Heart left ventricle (tissue), 16 donors: ENCODE measurements around the gene LSM12. TPM values are rescaled to one million over a fixed set of nuclear protein-coding genes. Genes with fewer than 3 reads are reported as not detected.
A peak's percentile ranks its signal among the peaks of the same experiment; 100 is the strongest.

Source experiments
- ATAC-seq, 4 donors: fragments of 200-7000 bp; cut with Tn5 transposase; one replicate each; pipeline ENCODE4 v1.9.1; 2020 to 2022; ENCODE audit warnings: moderate library complexity in 4 of 4, mild to moderate bottlenecking in 3 of 4, moderate number of reproducible peaks in 1 of 4
- DNase-seq, 5 donors: peaks; one replicate each; pipeline ENCODE4 v3.0.0-alpha.2; 2020
- H3K27ac ChIP-seq, 12 donors: fragments of 200-600 bp; sonication (generic) in 4 of 12; one replicate each; pipeline versions ENCODE4 v1.5.0 to v1.8.0; 2016 to 2022; ENCODE audit warnings: mild to moderate bottlenecking in 2 of 12
- H3K27me3 ChIP-seq, 9 donors: fragments of 200-600 bp; sonication (generic) in 2 of 9; one replicate each; pipeline versions ENCODE4 v1.5.1 to v1.8.0; 2016 to 2022; ENCODE audit warnings: mild to moderate bottlenecking in 3 of 9
- H3K36me3 ChIP-seq, 9 donors: fragments of 200-600 bp; sonication (generic) in 2 of 9; one replicate each; pipeline versions ENCODE4 v1.5.0 to v1.8.0; 2018 to 2022; ENCODE audit warnings: mild to moderate bottlenecking in 2 of 9
- H3K4me1 ChIP-seq, 12 donors: fragments of 200-600 bp; sonication (generic) in 4 of 12; one replicate each; pipeline versions ENCODE4 v1.5.0 to v1.8.0; 2016 to 2022; ENCODE audit warnings: mild to moderate bottlenecking in 3 of 12
- H3K4me3 ChIP-seq, 12 donors: fragments of 200-600 bp; sonication (generic) in 4 of 12; one replicate each; pipeline versions ENCODE4 v1.5.0 to v1.8.0; 2017 to 2022; ENCODE audit warnings: mild to moderate bottlenecking in 9 of 12, moderate library complexity in 4 of 12
- H3K9me3 ChIP-seq, 12 donors: fragments of 200-600 bp; sonication (generic) in 4 of 12; one replicate each; pipeline versions ENCODE4 v1.5.0 to v1.8.0; 2016 to 2022; ENCODE audit warnings: mild to moderate bottlenecking in 1 of 12
- CTCF ChIP-seq, 12 donors: fragments of 200-600 bp; sonication (generic) in 4 of 12; IDR thresholded peaks; one replicate each; pipeline versions ENCODE4 v1.5.0 to v1.8.0; 2018 to 2022; ENCODE audit warnings: antibody characterized with exemption in 12 of 12, mild to moderate bottlenecking in 5 of 12
- POLR2A ChIP-seq, 2 donors: fragments of 450-650 bp; IDR thresholded peaks; one replicate each; pipeline ENCODE4 v1.6.1; 2017; ENCODE audit warnings: antibody characterized with exemption in 2 of 2, mild to moderate bottlenecking in 2 of 2, moderate library complexity in 2 of 2
- WGBS, 4 donors: extraction: QIAGEN DNeasy Blood & Tissue Kit in 2 of 4; methylation state at CpG; one replicate each; pipeline versions ENCODE4 v1.1.5 to v1.1.7; 2013 to 2018; 5-methylcytosine and 5-hydroxymethylcytosine counted together
- intact Hi-C, 10 donors: fragments of 100-400 bp; cut with DNase I; formaldehyde crosslinking; loops; one replicate each; pipeline versions ENCODE4 v1.11.1 to v1.14.2; 2022
- polyA plus RNA-seq, 2 donors: library from polyadenylated mRNA; stranded (reverse); fragments of 200-250 nt; gene quantifications; one replicate each; pipeline ENCODE4 v1.2.3, GENCODE V29; 2013
- total RNA-seq, 9 donors: library from RNA; depleted of rRNA in 2 of 9; stranded (reverse); fragments of >200 nt in 2 of 9; fragmentation: NEBNext Ultra II Directional in 3 of 9; extraction: Animal tissue kit (Norgen Biotek cat#: 25700) in 3 of 9; gene quantifications; one replicate each; pipeline versions ENCODE4 v1.1.0 to v1.2.4, GENCODE V29; 2016 to 2023
- donor health status: ischemic (EF 13 %, LVEDD 7.1; RV severe dilation, severe dysfunction).
- donor health status: healthy with polysubstance abuse.
- donor health status: DM: no; HTN: yes; CAD: no.
- donor health status: DM: no; HTN: no; CAD: no.
- donor health status: ischemic (EF 25% LVEDD 6.9; RV normal size, moderate dysfunction).
- donor health status: ischemic (EF 25% LVEDD 5.7; RV mildly dilated, moderate dysfunction).
- donor health status: healthy.
- donor health status: DM: yes; HTN: yes; CAD: no.
- donor health status: ischemic (EF 35%, LVEDD 5.7; RV mildly dilated, moderate dysfunction).
- donor health status: nonischemic (EF 11% LVEDD 7.7; RV severe dilation, severe dysfunction).
- donor health status: DM: yes; HTN: yes; CAD: no.
- donor health status: PGD.
- donor health status: ischemic (EF 29% LVEDD 5.4; RV normal size, mild dysfunction).
- donor health status: nonischemic (EF 23%, LVEDD 6.1; RV moderate dilation, normal function).

LSM12 gene
- total and polyA plus RNA-seq, 11 donors, result 30.8 to 55.6 (median 43.7) TPM

- no peak overlapping the region for H3K4me3 ChIP-seq
- no peak for ATAC-seq
- TF ChIP-seq POLR2A (IDR thresholded peaks at IDR 0.05) (no peak), CTCF (IDR thresholded peaks at IDR 0.05) (no peak)
- H3K4me1 ChIP-seq, result peaks cover 0 to 28% (median 3%) of the 10 kb centered on the region in 12 donors
- peak overlapping the region in 2 of 12 donors; percentile 17 to 56 for H3K27ac ChIP-seq
- no peaks in the 10 kb centered on the region for H3K27me3 ChIP-seq
- H3K36me3 ChIP-seq, result peaks cover 0 to 82% (median 77%) of the 10 kb centered on the region in 9 donors
- no peaks in the 10 kb centered on the region for H3K9me3 ChIP-seq
- intact Hi-C loops, result loop anchor here in 1 of 10 donors (10.0 kb wide), 1 partner anchor 48 kb away; the partner anchor contains the start of gene HDAC5
- peak in 1 of 5 donors; percentile 48 for DNase-seq
- 67 to 78% (median 70%) methylated on average over 6 of the region's 6 CpGs for WGBS, 4 donors
Measured at GRCh38 chr17:44076716-44077594, 10.5 kb upstream of the LSM12 start.

GRCh38 chr17:44075598-44076293, 9.3 kb upstream of the LSM12 start:
- intact Hi-C loops, result loop anchor here in 1 of 10 donors (10.0 kb wide), 1 partner anchor 49 kb away; the partner anchor contains the start of gene HDAC5
- Histone ChIP-seq H3K27me3 (no peaks in the 10 kb centered on the region), H3K9me3 (no peaks in the 10 kb centered on the region), H3K27ac (no peak overlapping the region), H3K4me1 (peaks cover 5 to 40% (median 12%) of the 10 kb centered on the region in 12 donors), H3K4me3 (no peak overlapping the region), H3K36me3 (peaks cover 0 to 70% (median 67%) of the 10 kb centered on the region in 9 donors)
- DNase-seq (peak in 1 of 5 donors; percentile 49), ATAC-seq (no peak)
- no peak for TF ChIP-seq POLR2A (IDR thresholded peaks at IDR 0.05)
- no peak for TF ChIP-seq CTCF (IDR thresholded peaks at IDR 0.05)
- WGBS, 4 donors, result 69 to 77% (median 74%) methylated on average over 9 to 10 of the region's 10 CpGs

GRCh38 chr17:44074911-44075285, 8.4 kb upstream of the LSM12 start:
- TF ChIP-seq CTCF (IDR thresholded peaks at IDR 0.05), result no peak
- no peak for TF ChIP-seq POLR2A (IDR thresholded peaks at IDR 0.05)
- Histone ChIP-seq H3K9me3 (no peaks in the 10 kb centered on the region), H3K27me3 (no peaks in the 10 kb centered on the region), H3K36me3 (peaks cover 0 to 61% (median 58%) of the 10 kb centered on the region in 9 donors), H3K4me3 (no peak overlapping the region), H3K27ac (no peak overlapping the region), H3K4me1 (peaks cover 5 to 44% (median 15%) of the 10 kb centered on the region in 12 donors)
- intact Hi-C loops, result loop anchor here in 5 of 10 donors (5.0 to 10.0 kb wide), 3 partner anchors 37 to 50 kb away; partner anchors contain the start of gene HDAC5 (in 1 of the 5)
- ATAC-seq (no peak), DNase-seq (peak in 1 of 5 donors; percentile 30)
- 86 to 96% (median 91%) methylated on average over 7 to 9 of the region's 9 CpGs for WGBS, 4 donors
